Measurements from ENCODE around the gene FRMPD1.

FRMPD1 gene

DNA sequence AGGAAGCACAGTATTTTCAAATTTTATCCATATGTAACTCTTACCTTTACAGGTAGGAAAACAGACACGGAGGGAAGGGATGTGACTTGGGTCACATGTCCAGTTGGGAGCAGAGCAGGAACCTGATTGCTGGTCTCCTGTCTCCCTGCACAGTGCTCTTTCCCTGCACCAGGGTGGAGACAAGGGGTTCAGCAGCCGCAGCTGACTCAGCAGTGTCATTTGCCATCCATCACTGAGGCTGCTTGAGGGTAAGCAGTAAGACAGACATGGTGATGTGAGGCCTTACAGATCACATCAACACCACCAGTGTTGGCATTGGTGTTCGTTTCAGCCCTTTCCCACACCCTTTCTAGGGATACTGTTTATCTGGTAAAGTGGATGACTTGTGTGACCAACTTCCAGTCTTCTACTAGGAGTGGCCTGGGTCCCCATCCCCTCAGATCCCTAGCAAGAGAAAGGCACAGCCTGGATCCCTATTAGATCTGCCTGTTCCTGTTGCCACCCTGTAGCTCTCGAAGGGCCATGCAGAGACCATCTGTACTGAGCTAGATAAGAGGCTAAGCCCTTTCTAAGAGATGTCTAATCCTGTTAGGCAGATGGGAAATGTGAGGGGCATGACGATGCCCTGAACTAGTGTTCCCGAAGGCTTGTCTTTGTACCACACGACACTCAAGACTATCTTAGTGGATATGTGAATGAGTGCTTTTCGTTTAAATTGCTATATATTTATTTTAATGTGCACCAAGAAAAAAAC lies 29.1 kb downstream of the FRMPD1 start:
- no peak for FAIRE-seq

DNA sequence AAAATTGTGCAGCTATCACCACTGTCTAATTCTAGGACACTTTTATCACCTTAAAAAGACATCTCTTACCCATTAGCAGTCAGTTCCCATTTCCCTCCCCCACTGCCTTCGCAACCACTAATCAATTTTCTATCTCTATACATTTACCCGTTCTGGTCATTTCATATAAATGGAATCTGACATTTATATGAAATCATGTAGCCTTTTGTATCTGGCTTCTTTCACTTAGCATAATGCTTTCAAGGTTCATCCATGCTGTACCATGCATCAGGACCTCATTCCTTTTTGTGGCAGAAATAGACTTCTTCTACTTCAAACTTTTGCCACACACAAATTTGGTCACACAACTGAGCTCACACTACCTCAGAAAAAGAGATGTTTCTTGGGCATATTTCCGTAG lies 32.2 kb downstream of the FRMPD1 start:
- FAIRE-seq, result no peak

DNA sequence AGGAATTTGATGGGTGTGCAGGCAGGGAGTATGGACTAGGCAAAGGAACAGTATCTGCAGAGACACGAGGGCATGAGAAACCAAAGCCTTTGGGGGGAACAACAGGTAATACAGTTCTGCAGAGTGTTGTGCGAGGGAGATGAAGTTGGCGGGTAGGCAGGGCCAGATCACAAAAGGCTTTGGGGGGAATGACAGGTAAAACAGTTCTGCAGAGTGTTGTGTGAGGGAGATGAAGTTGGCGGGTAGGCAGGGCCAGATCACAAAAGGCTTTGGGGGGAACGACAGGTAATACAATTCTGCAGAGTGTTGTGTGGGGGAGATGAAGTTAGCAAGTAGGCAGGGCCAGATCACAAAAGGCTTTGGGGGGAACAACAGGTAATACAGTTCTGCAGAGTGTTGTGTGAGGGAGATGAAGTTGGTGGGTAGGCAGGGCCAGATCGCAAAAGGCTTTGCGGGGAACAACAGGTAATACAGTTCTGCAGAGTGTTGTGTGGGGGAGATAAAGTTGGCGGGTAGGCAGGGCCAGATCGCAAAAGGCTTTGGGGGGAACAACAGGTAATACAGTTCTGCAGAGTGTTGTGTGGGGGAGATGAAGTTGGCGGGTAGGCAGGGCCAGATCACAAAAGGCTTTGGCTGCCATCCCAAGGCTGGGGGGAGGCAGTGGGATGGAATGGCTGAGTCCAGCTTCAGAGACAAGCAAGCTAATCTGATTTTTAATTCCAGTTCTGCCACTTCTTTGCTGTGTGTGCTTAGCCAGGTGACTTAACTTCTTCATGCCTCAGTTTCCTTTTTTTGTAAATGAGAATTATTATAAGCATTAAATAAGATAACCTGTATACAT lies 33.0 kb downstream of the FRMPD1 start:
- no peak for FAIRE-seq

DNA sequence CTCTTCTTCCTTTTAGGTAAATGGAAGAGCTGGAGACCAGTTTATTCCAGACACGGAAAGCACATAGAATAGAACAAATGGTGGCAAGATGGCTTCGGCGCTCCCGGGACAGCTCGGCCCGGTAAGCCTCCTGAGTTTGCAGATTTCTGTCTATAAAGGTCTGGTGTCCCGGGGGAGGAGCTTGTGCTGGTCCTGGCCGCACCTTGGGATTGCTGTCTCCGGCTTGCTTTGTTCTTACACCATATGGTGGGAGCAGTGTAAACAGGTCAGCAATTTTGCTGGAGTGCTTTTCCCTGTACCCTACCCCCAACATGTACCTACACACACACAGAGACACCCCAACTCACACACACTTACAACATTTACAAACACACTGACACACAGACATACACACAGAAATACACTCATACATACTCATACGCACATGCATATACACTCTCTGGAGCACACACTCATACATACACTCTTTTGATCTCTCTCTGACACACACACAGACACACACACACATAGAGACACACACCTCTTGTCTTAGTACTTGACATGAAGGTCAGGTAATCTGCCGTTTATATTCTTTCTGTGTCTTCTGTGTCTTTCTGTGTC lies 42.0 kb downstream of the FRMPD1 start:
- FAIRE-seq, result no peak

DNA sequence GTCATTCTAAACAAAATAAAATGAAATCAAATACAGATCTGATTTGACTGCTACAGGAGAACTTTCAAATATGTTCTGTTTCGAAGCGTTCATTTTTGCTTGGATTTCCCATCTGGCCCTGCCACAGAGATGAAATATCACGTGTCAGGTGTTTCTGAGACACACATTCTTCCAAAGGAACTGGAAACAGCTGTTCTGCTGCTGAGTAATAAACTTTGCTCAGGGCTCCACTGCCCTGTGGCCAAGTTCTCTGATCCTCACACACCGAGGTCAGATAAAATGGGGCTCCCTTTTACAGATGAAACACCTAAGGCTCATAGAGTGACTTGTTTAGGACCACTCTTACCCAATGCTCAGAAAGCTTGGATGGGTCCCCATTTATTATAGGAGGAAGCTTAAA lies 42.5 kb downstream of the FRMPD1 start:
- FAIRE-seq, result no peak

DNA sequence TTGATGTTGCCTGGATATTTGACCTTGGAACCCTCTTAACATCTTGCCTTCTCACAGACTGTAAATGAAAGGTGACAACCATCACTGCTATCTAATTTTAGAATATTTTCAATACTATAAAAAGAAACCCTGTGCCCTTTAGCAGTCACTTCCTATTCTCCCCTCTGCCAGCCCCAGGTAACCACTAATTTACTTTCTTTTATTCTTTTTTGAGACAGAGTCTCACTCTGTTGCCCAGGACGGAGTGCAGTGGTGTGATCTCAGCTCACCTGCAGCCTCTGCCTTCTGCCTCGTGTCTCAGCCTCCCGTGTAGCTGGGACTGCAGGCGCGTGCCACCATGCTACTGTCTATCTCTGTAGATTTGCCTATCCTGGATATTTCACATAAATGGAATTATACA lies 43.6 kb downstream of the FRMPD1 start:
- no peak for FAIRE-seq

DNA sequence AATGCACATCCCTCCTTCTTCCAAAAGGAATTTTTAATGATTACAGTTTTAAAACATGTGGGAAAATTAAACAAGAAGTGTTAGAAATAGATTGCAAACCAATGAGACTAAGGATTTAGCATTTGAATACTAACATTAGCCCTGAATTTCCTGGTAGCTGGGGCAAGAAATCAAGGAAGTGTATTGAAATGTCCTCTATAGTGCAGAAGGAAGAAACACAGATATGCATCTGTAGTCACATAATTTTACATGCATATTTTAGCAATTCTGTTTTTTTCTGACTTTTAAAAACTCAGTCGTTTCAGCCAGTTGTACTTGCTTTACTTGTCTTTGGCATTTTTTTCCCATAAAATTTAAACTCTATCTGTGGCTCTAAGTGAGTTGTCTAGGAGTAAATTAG lies 45.8 kb downstream of the FRMPD1 start:
- FAIRE-seq, result no peak

DNA sequence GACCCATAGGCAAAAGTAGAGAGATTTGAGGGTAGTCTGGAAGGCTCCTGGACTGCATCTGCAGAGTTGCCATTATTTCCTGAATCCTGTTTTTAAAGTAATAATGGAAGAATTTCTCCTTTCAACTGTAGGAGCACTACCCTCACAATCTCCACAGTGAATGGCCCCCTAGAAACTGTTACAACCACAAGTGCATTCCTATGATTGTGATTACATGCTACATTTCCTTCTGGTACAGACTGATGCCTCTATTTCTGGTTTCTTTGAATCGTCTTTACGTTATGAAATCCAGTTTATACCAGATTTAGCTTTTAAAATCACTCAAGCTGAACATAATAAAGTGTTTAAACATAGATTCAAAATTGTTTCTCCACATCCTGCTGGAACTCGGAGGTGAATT lies 49.4 kb downstream of the FRMPD1 start:
- FAIRE-seq, result no peak

DNA sequence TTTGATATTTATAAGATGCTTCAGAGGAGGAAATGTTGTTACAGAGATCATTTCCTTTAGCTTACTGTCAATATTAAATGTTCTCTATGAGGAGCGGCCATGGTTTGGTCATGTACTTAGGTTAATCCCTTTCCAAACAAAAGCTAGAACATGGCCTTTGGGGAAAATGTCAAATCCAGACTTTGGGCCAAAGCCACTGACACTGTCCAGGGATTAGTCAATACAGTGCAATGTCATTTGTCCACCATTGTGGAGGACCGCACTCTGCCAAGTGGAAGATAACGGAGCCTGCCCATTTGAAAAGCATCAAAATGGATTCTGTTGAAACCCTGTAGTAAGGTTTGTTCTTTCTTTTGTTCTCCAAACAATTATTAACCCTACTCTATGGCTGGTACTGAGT lies 50.1 kb downstream of the FRMPD1 start:
- FAIRE-seq, result no peak

DNA sequence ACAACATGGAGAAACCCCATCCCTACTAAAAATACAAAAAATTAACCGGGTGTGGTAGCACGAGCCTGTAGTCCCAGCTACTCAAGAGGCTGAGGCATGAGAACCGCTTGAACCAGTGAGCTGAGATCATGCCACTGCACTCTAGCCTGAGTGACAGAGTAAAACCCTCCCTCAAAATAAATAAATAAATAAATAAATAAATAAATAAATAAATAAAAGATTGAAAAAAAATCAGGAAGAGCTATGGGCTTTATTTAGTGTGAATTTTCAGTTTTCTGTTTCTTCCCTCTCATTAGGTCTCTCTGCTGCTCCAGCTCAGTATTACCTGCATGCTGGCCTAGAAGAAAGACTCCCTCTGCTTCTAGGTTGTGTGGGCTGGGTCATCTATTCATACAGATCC lies 55.0 kb downstream of the FRMPD1 start:
- FAIRE-seq, result no peak

DNA sequence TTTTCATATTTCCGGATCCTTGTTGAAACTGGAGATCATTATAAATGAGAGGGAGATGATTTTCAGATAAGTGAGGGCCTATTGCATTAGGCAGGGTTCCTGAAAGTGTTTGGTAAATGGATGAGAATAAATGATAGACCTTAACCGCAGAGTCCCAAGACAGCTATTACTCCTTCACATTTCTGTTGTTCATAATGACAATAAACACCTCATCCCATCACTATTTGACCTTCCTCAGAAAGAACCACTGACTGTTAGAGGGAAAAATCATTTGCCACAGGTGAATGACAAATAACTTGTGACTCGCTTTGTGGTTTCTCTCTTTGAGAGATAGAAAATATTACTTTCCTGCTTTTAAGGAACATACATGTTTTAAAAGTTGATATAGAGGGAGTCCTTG lies 55.5 kb downstream of the FRMPD1 start:
- no peak for FAIRE-seq

DNA sequence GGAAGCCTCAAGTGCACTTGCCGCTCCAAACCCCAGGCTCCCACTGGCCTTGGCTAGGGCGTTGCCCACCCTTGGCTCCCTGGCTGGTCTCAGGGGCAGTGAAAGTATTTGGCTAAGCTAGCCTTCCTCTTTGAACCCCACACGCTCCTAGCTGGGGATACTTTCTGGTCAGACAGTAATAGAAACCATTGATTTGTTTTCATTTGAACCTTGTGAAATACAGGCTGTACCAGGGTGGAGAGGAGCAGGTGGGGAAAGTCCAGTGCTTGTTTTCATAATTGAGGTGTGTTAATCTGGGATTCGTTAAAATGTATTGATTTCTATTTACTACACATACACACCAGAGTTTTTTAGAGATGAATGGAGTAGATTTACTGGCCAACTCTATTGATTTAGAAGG lies 57.0 kb downstream of the FRMPD1 start:
- FAIRE-seq, result no peak

DNA sequence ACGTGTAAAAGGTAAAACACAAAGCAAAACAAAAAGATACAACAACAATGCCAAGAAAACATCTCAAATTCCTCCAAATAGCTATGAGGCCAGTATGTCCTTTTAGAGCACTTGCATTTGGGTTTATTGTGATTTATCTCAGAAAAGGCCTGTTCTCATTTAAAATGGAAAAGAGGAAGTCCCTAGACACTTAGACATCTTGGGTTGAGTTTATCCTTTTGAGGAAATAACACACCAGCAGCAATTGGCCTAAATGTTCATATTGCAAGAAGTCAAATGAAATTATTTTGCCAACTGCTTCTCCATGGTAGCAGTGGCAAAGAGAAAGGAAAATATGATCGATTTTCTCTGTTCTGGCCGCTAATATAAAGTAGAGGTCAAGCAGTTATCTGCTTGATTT lies 59.3 kb downstream of the FRMPD1 start:
- no peak for FAIRE-seq

DNA sequence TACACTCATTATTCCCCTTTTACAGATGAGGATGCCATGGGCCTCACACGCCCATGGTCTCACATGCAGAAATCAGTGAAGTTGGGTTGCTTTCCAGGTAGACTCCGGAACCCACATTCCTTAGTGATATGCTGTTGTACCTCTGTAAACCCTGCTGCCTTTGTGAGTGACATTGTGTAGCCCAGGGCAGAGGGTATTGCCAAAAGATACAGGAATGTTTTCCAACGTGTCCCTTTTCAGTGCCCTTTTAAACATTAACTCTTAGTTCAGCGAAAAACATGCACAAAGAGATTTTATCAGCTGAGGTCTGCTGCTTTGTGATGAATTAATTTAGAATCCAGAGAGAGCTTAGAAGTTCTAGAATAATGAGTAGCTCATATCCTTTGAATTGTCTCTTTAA lies 64.5 kb downstream of the FRMPD1 start:
- FAIRE-seq, result no peak

DNA sequence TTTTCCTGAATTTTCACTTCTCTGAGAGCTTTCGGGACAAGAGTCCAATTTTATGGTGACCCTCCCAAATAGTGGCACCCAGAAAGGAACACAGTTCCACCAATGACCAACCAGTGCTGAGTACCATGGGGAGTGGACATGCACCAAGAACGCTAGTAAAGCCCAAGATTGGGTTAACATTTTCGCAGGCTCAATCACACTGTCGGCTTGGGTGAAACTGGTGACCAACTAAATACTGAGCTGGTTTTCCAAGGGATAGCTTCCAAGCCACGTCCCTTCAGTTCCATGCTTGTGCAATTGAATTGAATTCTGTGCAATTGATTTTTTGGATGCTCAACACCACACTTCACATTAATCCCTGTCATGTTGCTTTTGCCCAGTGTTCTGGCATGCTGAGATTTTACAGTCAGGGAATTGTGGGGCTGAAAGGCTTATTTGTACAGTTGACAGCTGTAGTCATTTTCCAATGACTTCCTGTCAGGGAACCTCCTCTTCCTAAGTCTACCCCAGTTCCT lies 65.3 kb downstream of the FRMPD1 start:
- no peak for FAIRE-seq

DNA sequence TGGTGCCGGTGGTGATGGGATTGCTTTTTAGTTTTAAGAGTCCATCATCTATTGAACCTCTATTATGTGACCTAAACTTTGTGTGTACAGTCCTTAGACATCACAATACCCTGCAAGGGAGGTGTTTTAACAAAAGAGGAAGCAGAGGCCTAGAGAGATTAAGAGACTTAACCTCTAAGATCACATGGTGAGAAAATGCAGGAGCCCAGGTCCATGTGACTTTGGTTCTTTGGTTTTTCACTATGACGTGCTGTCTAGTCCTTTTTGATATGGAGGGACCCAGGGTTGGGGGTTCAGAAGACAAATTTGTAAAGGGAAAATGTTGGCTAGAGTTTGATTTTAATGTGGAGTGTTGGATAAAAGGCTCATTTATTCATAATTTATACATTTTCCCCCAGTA lies 68.8 kb downstream of the FRMPD1 start:
- FAIRE-seq, result no peak

DNA sequence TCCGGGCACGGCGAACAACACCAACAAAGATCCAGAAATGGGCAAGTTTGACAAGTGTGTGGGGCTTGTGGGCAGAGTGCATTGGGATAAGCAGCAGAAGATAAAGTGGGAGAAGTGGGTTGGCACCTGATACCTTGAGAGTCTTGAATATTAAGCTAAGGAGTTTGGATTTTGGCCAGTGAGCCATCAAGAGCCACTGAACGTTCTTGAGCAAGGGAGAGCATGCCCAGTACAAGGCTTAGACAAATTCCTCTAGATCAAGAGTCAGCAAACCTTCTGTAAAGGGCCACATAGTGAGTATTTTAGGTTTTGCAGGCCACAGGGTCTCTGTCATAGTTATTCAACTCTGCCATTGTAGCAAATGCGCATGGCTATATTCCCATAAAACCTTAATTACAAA lies 76.3 kb downstream of the FRMPD1 start:
- FAIRE-seq, result no peak

DNA sequence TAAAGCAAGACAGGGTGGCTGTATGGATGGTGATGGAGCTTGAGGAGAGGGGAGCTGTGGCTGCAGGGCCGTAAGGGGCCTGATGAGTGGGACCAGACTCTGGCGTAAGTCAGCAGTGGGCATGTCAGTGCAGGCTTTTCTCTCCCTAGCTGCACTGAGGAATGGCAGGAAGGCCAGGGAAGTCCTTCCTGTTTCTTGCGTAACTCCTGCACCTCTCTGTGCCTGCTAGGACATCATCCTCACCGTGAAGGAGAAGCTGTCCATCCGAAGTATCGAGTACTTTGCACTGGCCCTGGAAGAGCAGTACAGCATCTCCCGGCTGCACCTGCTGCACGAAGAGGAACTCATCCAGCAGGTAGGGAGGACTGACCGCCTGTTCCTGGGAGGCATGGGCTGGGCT lies 78.7 kb downstream of the FRMPD1 start:
- FAIRE-seq, result no peak

DNA sequence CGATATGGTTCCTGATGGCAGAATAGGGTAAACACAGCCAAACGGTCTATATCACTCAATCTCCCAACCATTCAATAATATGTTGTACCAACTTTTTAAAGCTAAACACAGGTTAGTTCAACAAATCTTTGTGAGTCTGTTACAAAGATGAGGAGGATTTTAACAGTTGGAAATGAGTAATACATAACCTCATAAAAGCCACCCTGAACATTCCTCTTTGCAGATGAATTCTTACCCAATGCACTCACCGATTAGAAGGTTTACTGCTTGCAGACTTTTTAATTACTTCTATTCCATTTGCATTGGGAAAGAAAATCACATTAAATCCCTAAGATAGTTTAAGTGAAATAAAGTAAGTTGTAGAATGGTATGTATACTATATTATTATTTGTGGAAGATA lies 79.5 kb downstream of the FRMPD1 start:
- no peak for FAIRE-seq

DNA sequence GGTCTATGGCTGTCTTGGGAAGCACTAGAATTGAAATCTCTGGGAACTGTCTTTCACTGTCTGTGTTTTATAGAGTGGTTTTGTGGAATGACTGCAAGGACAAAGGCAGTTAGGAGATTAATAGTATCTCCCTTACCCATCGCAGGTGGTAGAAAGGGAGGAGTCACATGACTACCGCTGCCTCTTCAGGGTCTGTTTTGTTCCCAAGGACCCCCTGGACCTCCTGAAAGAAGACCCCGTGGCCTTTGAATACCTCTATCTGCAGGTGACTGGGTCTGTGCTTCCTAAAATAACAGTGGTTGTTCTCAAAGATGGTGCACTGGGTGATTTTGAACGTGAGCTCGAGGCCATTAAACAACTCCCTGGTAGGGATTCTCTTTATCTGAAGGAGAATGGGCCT lies 80.1 kb downstream of the FRMPD1 start:
- no peak for FAIRE-seq

DNA sequence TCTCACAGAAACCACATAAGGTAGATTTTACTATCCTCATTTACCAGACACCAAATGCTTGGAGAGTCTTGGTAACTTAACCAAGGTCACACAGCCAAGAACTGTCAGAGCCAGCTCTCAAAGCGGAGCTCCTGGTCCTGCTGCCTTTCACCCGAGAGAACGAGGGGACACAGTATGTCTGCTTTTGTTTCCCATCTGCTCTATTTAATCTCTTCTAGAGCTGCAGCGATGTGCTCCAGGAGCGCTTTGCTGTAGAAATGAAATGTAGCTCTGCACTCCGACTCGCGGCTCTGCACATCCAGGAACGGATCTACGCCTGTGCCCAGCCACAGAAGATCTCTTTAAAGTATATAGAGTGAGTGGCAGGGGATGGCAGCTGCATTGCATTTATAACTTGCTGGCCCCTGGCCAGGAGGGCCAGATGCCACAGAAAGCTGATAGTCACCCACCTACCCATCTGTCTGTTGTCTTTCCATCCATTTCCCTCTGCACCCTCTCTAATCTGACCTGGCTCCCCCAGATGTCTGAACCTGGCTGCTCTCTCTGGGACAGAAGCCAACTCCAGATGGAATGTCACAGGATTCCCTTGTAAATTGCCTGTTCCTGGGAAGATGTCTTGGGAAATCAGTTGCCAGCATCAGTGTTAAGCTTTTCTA lies 81.5 kb downstream of the FRMPD1 start:
- no peak for FAIRE-seq

DNA sequence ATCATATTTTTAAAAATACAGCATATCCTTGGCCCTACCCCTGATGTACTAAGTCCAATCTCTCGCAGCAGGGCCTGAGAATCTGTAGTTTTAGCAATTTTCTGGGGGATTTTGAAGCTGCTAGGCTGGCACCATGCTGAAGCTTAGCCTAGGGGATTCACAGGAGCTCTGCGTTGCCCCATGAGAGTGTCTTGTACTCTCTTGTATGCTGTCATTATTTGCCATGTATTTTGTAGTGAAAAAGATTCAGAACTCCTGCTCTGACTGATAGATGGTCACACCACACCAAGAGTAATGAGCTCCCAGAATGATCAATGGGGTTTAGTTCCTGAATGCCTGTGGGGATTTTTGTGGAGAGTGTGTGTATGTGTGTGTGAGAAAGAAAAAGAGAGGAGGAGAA lies 82.2 kb downstream of the FRMPD1 start:
- no peak for FAIRE-seq

DNA sequence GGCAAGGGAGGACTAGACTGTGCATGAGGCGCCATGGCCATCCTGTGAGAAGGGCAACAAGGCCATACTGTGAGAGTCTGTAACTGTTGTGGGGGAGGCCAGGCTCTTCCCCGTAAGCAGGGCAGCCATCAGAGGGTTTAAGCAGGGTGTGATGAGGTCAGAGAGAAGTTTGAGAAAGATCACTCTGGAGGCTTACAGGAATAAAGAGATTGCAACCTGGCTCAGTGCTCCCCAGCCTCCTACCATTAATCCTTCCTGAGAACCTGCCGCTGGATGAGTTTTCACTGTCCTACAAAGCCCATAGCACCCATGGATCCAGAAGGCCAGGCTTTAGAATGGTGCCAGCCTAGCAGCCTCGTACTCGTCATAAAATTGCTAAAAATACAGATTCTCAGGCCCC lies 88.5 kb downstream of the FRMPD1 start:
- FAIRE-seq, result no peak

Measured in G401.6 (cell line).